Uterus (tissue), 2 donors: ENCODE results near the gene PWWP2B.

Experiments
- CTCF ChIP-seq, 4 experiments: fragments of 200-600 bp in 2 of 4; fragments of 450-650 bp in 2 of 4; sonication (generic) in 2 of 4; IDR thresholded peaks; one replicate each; pipeline ENCODE4 v1.5.1; 2016 to 2019; ENCODE audit warnings: antibody characterized with exemption in 4 of 4, mild to moderate bottlenecking in 2 of 4, moderate library complexity in 1 of 4
- POLR2A ChIP-seq, 2 donors: fragments of 450-650 bp; IDR thresholded peaks; one replicate each; pipeline ENCODE4 v1.6.1; 2016; ENCODE audit warnings: antibody characterized with exemption in 2 of 2, mild to moderate bottlenecking in 1 of 2, moderate library complexity in 1 of 2

GRCh38 chr10:132419538-132420468, 22.8 kb downstream of the PWWP2B start:
- no peak for TF ChIP-seq POLR2A (IDR thresholded peaks at IDR 0.05)
- TF ChIP-seq CTCF (IDR thresholded peaks at IDR 0.05) = no peak
